ENCODE measurements around the gene DNAL1.

DNAL1 gene

GRCh38 chr14:73739174-73739898 lies 94.5 kb downstream of the DNAL1 start:
- TF ChIP-seq, protein P1, sequence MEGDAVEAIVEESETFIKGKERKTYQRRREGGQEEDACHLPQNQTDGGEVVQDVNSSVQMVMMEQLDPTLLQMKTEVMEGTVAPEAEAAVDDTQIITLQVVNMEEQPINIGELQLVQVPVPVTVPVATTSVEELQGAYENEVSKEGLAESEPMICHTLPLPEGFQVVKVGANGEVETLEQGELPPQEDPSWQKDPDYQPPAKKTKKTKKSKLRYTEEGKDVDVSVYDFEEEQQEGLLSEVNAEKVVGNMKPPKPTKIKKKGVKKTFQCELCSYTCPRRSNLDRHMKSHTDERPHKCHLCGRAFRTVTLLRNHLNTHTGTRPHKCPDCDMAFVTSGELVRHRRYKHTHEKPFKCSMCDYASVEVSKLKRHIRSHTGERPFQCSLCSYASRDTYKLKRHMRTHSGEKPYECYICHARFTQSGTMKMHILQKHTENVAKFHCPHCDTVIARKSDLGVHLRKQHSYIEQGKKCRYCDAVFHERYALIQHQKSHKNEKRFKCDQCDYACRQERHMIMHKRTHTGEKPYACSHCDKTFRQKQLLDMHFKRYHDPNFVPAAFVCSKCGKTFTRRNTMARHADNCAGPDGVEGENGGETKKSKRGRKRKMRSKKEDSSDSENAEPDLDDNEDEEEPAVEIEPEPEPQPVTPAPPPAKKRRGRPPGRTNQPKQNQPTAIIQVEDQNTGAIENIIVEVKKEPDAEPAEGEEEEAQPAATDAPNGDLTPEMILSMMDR (IDR thresholded peaks at IDR 0.05; ENCODE audit: insufficient read depth, low read length, missing control alignments) = no peak
- POLR2A ChIA-PET = no interaction called here
- no peak for DNase-seq (ENCODE audit: low read depth, low spot score)
- CTCF ChIA-PET = interaction anchor here (3.7 to 11.3 kb wide), 3 partner anchors 10 to 87 kb away, joined by 16 to 170 read pairs (median 21); no protein-coding TSS in a partner anchor
- no peak overlapping the region for H3K4me3 ChIP-seq (ENCODE audit: low read depth, low read length)

- ChIA-PET CTCF (interaction anchor here (0.6 to 11.3 kb wide), 4 partner anchors 11 to 86 kb away, joined by 3 to 170 read pairs (median 18); no protein-coding TSS in a partner anchor), POLR2A (interaction anchor here (0.7 kb wide), 1 partner anchor 45 kb away, joined by 3 read pairs; no protein-coding TSS in a partner anchor)
- DNase-seq (ENCODE audit: low read depth, low spot score) = no peak
- TF ChIP-seq, protein P1 (IDR thresholded peaks at IDR 0.05; ENCODE audit: insufficient read depth, low read length, missing control alignments) = no peak
- H3K4me3 ChIP-seq (ENCODE audit: low read depth, low read length) = no peak overlapping the region
Observed at GRCh38 chr14:73739899-73740617, 95.3 kb downstream of the DNAL1 start.

DNA sequence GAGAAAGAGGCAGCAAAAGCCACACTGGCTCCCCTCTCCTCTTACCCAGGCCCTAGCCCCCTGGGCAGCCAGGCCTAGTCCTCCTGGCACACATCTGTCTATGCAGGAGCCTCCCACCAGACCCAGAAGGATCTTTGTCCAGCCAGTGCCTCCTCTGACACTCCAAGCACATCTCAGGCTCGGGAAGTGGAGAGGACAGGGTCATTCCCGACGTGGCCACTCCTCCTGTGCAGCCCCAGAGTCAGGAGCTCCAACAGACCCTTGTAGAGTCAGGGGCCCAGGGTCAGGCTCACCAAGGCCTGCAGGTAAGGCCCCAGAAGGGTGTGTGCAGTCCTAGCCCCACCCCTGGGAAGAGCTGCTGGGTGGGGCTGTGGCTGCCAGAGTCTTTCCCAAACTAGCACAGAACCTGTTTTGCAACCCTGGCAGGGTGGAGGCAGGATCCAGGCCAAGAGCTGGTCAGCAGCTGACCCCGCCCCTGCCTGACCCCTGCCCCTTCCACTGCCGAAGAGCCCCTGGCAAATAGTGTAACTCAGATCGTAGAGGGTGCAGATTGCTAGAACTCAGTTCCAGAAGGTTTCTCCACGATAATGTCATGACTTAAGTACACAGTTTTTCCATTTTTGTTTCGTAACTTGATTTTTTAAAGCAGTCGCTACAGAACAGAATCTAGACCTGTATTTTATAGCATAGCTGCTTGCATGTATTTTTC lies 96.0 kb downstream of the DNAL1 start:
- TF ChIP-seq, protein P1 (IDR thresholded peaks at IDR 0.05; ENCODE audit: insufficient read depth, low read length, missing control alignments) = no peak
- DNase-seq (ENCODE audit: low read depth, low spot score) = no peak
- CTCF ChIA-PET = interaction anchor here (0.6 to 11.3 kb wide), 6 partner anchors 12 to 85 kb away, joined by 3 to 170 read pairs (median 12); no protein-coding TSS in a partner anchor
- H3K4me3 ChIP-seq (ENCODE audit: low read depth, low read length) = no peak overlapping the region
- POLR2A ChIA-PET = interaction anchor here (0.7 to 1.0 kb wide), 4 partner anchors 14 to 44 kb away, joined by 3 to 4 read pairs (median 4); a partner anchor contains a TSS

GRCh38 chr14:73741386-73741875 lies 96.6 kb downstream of the DNAL1 start:
- peak overlapping the region; percentile 36 for H3K4me3 ChIP-seq (ENCODE audit: low read depth, low read length)
- TF ChIP-seq, protein P1 (IDR thresholded peaks at IDR 0.05; ENCODE audit: insufficient read depth, low read length, missing control alignments) = no peak
- CTCF ChIA-PET = interaction anchor here (1.3 to 11.3 kb wide), 5 partner anchors 11 to 85 kb away, joined by 3 to 170 read pairs (median 16); no protein-coding TSS in a partner anchor

DNA sequence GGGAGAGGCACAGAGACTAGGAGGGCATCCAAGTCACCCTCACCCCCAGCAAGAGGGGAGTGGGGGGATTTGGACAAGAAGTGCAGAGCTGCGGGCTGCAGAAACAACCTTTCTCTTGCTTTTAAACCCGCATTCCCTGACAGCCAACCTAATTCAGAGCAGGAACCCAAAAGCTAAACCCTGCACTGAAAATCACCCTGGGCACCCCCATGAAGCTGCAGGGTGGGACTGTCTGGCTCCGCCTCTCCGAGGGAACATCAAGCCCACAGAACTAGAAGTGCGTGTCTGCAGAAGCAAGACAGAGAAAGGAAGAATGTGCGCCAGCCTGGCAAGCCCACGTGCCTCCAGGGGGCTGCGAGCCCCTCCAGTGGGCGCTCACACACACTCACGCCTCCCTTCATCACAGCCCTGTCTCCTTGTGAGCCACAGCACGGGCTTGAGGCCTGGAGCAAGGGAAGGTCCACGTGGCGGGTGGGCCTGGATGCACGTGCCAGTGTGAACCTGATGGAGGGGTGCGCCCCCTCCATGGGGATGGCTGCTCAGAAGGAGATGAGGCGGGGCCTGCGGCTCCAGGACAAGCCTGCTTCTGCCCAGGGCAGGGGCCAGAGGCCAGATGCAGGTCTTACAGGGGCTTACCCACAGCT lies 97.2 kb downstream of the DNAL1 start:
- DNase-seq (ENCODE audit: low read depth, low spot score) = no peak
- ChIA-PET CTCF (interaction anchor here (1.3 to 11.3 kb wide), 7 partner anchors 11 to 84 kb away, joined by 3 to 170 read pairs (median 7); no protein-coding TSS in a partner anchor), POLR2A (interaction anchor here (1.0 kb wide), 2 partner anchors 17 to 18 kb away, joined by 3 to 4 read pairs; a partner anchor contains a TSS)
- TF ChIP-seq, protein P1 (IDR thresholded peaks at IDR 0.05; ENCODE audit: insufficient read depth, low read length, missing control alignments) = no peak
- peak overlapping the region; percentile 36 for H3K4me3 ChIP-seq (ENCODE audit: low read depth, low read length)

More at GRCh38 chr14:73741386-73741875, 96.6 kb downstream of the DNAL1 start:
- no peak for DNase-seq (ENCODE audit: low read depth, low spot score)
- POLR2A ChIA-PET = interaction anchor here (0.9 to 1.0 kb wide), 3 partner anchors 13 to 19 kb away, joined by 3 to 4 read pairs (median 4); a partner anchor contains a TSS
